Gastroesophageal sphincter (tissue), 3 donors: ENCODE data around the gene GNAI2.

Experiments
- POLR2A ChIP-seq, 2 donors: fragments of 450-650 bp; IDR thresholded peaks; one replicate each; pipeline ENCODE4 v1.6.1; 2017; ENCODE audit warnings: antibody characterized with exemption in 2 of 2, mild to moderate bottlenecking in 2 of 2, moderate library complexity in 1 of 2
- TF ChIP-seq, protein P1 (sequence below), 4 experiments: fragments of 200-600 bp in 2 of 4; fragments of 450-650 bp in 2 of 4; sonication (generic) in 1 of 4; IDR thresholded peaks; one replicate each; pipeline ENCODE4 v1.5.1; 2017 to 2019; ENCODE audit warnings: antibody characterized with exemption in 4 of 4, mild to moderate bottlenecking in 2 of 4, moderate library complexity in 2 of 4

DNA sequence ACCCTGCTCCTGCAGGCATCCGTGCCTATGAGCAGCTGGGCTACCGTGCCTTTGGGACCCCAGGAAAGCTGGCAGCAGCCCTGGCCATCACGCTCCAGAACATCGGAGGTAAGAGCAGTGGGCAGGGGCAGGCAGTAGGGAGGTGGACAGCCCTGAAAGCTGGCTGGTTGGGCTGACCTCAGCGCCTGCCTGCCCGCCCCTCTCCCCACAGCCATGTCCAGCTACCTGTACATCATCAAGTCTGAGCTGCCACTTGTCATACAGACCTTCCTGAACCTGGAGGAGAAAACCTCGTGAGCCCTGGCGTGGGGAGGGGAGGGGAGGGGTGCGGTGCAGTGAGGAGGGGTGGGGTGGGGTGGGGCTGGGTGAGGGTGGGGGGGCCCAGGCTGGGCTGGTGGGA lies 20.5 kb upstream of the GNAI2 start:
- TF ChIP-seq, protein P1, sequence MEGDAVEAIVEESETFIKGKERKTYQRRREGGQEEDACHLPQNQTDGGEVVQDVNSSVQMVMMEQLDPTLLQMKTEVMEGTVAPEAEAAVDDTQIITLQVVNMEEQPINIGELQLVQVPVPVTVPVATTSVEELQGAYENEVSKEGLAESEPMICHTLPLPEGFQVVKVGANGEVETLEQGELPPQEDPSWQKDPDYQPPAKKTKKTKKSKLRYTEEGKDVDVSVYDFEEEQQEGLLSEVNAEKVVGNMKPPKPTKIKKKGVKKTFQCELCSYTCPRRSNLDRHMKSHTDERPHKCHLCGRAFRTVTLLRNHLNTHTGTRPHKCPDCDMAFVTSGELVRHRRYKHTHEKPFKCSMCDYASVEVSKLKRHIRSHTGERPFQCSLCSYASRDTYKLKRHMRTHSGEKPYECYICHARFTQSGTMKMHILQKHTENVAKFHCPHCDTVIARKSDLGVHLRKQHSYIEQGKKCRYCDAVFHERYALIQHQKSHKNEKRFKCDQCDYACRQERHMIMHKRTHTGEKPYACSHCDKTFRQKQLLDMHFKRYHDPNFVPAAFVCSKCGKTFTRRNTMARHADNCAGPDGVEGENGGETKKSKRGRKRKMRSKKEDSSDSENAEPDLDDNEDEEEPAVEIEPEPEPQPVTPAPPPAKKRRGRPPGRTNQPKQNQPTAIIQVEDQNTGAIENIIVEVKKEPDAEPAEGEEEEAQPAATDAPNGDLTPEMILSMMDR (IDR thresholded peaks at IDR 0.05) = no peak
- TF ChIP-seq POLR2A (IDR thresholded peaks at IDR 0.05) = no peak
